GM12878 (cell line): ENCODE measurements around the gene AAR2. TPM values are rescaled to one million over a fixed set of nuclear protein-coding genes. Genes with fewer than 3 reads are reported as not detected.

ENCODE experiments used
- ATAC-seq: fragments of 200-7000 bp; cut with Tn5 transposase; 3 replicates; pipeline ENCODE4 v1.9.1; 2020; ENCODE audit warnings: mild to moderate bottlenecking, moderate library complexity
- BruUV-seq: library from RNA; stranded (reverse); fragments of 400-500 nt; replicated peaks from 2 replicates; lab custom pipeline; 2021; lab: Mats Ljungman, UMichigan
- CTCF ChIA-PET: fragments of 300-600 bp; sonication (Branson Sonifier 250); formaldehyde crosslinking; extraction: SDS; loops from one replicate; lab custom pipeline; 2021; ENCODE audit warnings: inconsistent platforms; lab: Yijun Ruan, JAX
- POLR2A ChIA-PET: fragments of 350-600 bp; formaldehyde crosslinking; extraction: SDS; loops from one replicate; lab custom pipeline; 2021; ENCODE audit warnings: inconsistent platforms; lab: Charles Lee
- RAD21 ChIA-PET: fragments of 300-600 bp; sonication (Branson Sonifier 250); formaldehyde crosslinking; loops from one replicate; lab custom pipeline; 2023; ENCODE audit warnings: antibody characterized with exemption; ENCODE audit not compliant: unreplicated experiment; lab: Charles Lee
- SMC1A ChIA-PET: fragments of 300-600 bp; sonication (Branson Sonifier 250); formaldehyde crosslinking; loops from one replicate; lab custom pipeline; 2023; ENCODE audit not compliant: unreplicated experiment, uncharacterized antibody; lab: Charles Lee
- DNase-seq: peaks from one replicate; pipeline ENCODE4 v3.0.0-alpha.2; 2011; ENCODE audit warnings: low read depth, low spot score
- FAIRE-seq: peaks from 3 replicates; lab custom pipeline; 2011; peaks lifted over from hg19 to GRCh38; lab: Jason Lieb, UNC
- H2AFZ ChIP-seq: 2 replicates; pipeline ENCODE4 v1.6.0; 2011; ENCODE audit warnings: low read depth, low read length, control low read depth; ENCODE audit not compliant: control insufficient read depth
- H3K27ac ChIP-seq: 2 replicates; pipeline ENCODE4 v1.5.1; 2011; ENCODE audit warnings: control low read depth; ENCODE audit not compliant: control insufficient read depth, insufficient read depth
- H3K27me3 ChIP-seq, 2 experiments: replicated peaks in 1 of 2; 2 replicates each; pipeline versions ENCODE4 v1.6.0 to v1.6.1; 2011; ENCODE audit warnings: low read length in 1 of 2; ENCODE audit not compliant: control insufficient read depth in 2 of 2, insufficient read depth in 2 of 2
- H3K36me3 ChIP-seq, 2 experiments: 2 replicates each; pipeline ENCODE4 v1.5.1; 2011; ENCODE audit warnings: low read length in 1 of 2; ENCODE audit not compliant: control insufficient read depth in 2 of 2, insufficient read depth in 2 of 2
- H3K4me1 ChIP-seq: 2 replicates; pipeline ENCODE4 v1.6.1; 2011; ENCODE audit warnings: mild to moderate bottlenecking, low read length, moderate library complexity, mixed read lengths; ENCODE audit not compliant: control insufficient read depth, insufficient read depth
- H3K4me2 ChIP-seq: 2 replicates; pipeline ENCODE4 v1.6.0; 2011; ENCODE audit warnings: control low read depth; ENCODE audit not compliant: control insufficient read depth, insufficient read depth
- H3K4me3 ChIP-seq: fragments of 200-600 bp; sonication (generic); 2 replicates; pipeline ENCODE4 v1.5.1; 2016
- H3K79me2 ChIP-seq: 2 replicates; pipeline ENCODE4 v1.6.0; 2011; ENCODE audit warnings: low read length; ENCODE audit not compliant: control insufficient read depth, insufficient read depth
- H3K9ac ChIP-seq: 2 replicates; pipeline ENCODE4 v1.8.0; 2011; ENCODE audit warnings: low read length, control low read depth, mixed read lengths; ENCODE audit not compliant: control insufficient read depth, insufficient read depth
- H3K9me3 ChIP-seq: replicated peaks from 3 replicates; pipeline ENCODE4 v1.5.1; 2011; ENCODE audit warnings: mild to moderate bottlenecking, low read length; ENCODE audit not compliant: control insufficient read depth, insufficient read depth
- H4K20me1 ChIP-seq: 2 replicates; pipeline ENCODE4 v1.6.0; 2011; ENCODE audit not compliant: control insufficient read depth, insufficient read depth
- E2F8 ChIP-seq: fragments of 450-650 bp; IDR thresholded peaks from 2 replicates; pipeline ENCODE4 v1.6.1; 2018; ENCODE audit warnings: mild to moderate bottlenecking, low read depth, moderate library complexity; ENCODE audit not compliant: partially characterized antibody
- EP300 ChIP-seq, 2 experiments: fragments of 150-350 bp in 1 of 2; IDR thresholded peaks; 2 replicates each; pipeline ENCODE4 v1.6.1; 2011 to 2012; ENCODE audit warnings: low read depth in 2 of 2, low read length in 2 of 2, borderline replicate concordance in 1 of 2, improper control_type of control experiment in 1 of 2, inconsistent platforms in 1 of 2; ENCODE audit not compliant: control insufficient read depth in 1 of 2
- MTA3 ChIP-seq: IDR thresholded peaks from 2 replicates; pipeline ENCODE4 v1.6.1; 2012; ENCODE audit warnings: low read length, inconsistent platforms, borderline replicate concordance
- MYC ChIP-seq: IDR thresholded peaks from 2 replicates; pipeline ENCODE4 v1.6.1; 2011; ENCODE audit warnings: mild to moderate bottlenecking, low read length, moderate library complexity, inconsistent platforms; ENCODE audit not compliant: insufficient read depth, insufficient replicate concordance, insufficient read length, severe bottlenecking
- PAX8 ChIP-seq: fragments of 450-650 bp; IDR thresholded peaks from 2 replicates; pipeline ENCODE4 v1.6.1; 2017; ENCODE audit warnings: mild to moderate bottlenecking, moderate library complexity
- PML ChIP-seq: IDR thresholded peaks from 2 replicates; pipeline ENCODE4 v1.6.1; 2012; ENCODE audit warnings: low read length, inconsistent platforms
- TCF12 ChIP-seq: IDR thresholded peaks from 2 replicates; pipeline ENCODE4 v1.6.1; 2011; ENCODE audit warnings: low read depth, mild to moderate bottlenecking, low read length
- ZBED1 ChIP-seq: IDR thresholded peaks from 2 replicates; pipeline ENCODE4 v1.6.1; 2016; ENCODE audit warnings: borderline replicate concordance
- ZNF384 ChIP-seq: IDR thresholded peaks from 2 replicates; pipeline ENCODE4 v1.6.1; 2012; ENCODE audit warnings: low read depth, mild to moderate bottlenecking, low read length, improper control_type of control experiment, borderline replicate concordance
- WGBS: methylation state at CpG from one replicate; pipeline ENCODE4 v1.1.6; 2016; ENCODE audit warnings: low lambda C conversion rate; ENCODE audit not compliant: insufficient replicate concordance, insufficient coverage; ENCODE audit errors: missing lambda C conversion rate; 5-methylcytosine and 5-hydroxymethylcytosine counted together
- in situ Hi-C: fragments of 300-500 bp; cut with MboI; formaldehyde crosslinking; loops from 9 replicates; pipeline ENCODE4 v1.14.3; 2018; ENCODE audit warnings: mixed read lengths
- intact Hi-C: fragments of 100-400 bp; cut with micrococcal nuclease; formaldehyde crosslinking; loops from one replicate; pipeline ENCODE4 v1.14.2; 2022; ENCODE audit not compliant: unreplicated experiment
- polyA plus RNA-seq, 11 experiments: library from polyadenylated mRNA; depleted of rRNA in 4 of 11; unstranded in 6 of 11; stranded (reverse) in 5 of 11; fragments of >200 nt; fragmentation: Nextera tagmentation in 4 of 11; fragmentation: Illumina TruSeq in 1 of 11; extraction: Ambion mirVana in 4 of 11; extraction: Trizol in 1 of 11; gene quantifications; 1 replicate in 1 of 11; 2 replicates in 10 of 11; pipeline versions ENCODE4 v1.2.1 to v1.2.3, GENCODE V29; 2011 to 2016; ENCODE audit warnings: inconsistent platforms in 2 of 11, missing spikeins in 2 of 11, low read depth in 1 of 11
- total RNA-seq, 4 experiments: library from RNA; depleted of rRNA in 3 of 4; stranded (reverse); fragments of >200 nt in 3 of 4; fragmentation: Illumina TruSeq in 1 of 4; extraction: Trizol in 1 of 4; gene quantifications; 2 replicates each; pipeline versions ENCODE4 v1.2.1 to v1.2.3, GENCODE V29; 2013 to 2021
- TF ChIP-seq, protein P1 (sequence below): fragments of 450-650 bp; IDR thresholded peaks from 2 replicates; pipeline ENCODE4 v1.6.1; 2016; ENCODE audit warnings: mild to moderate bottlenecking
- TF ChIP-seq, protein P2 (sequence below): fragments of 450-650 bp; IDR thresholded peaks from 2 replicates; pipeline ENCODE4 v1.6.1; 2017; ENCODE audit warnings: antibody characterized with exemption, mild to moderate bottlenecking, moderate library complexity
- TF ChIP-seq, protein P3 (sequence below): fragments of 450-650 bp; IDR thresholded peaks from 2 replicates; pipeline ENCODE4 v1.6.1; 2016; ENCODE audit warnings: mild to moderate bottlenecking
- TF ChIP-seq, protein P4 (sequence below): IDR thresholded peaks from 2 replicates; pipeline ENCODE4 v1.6.1; 2012; ENCODE audit warnings: low read depth, low read length, improper control_type of control experiment
- TF ChIP-seq, protein P5 (sequence below): IDR thresholded peaks from 2 replicates; pipeline ENCODE4 v1.6.1; 2012; ENCODE audit warnings: low read depth, low read length, improper control_type of control experiment

Gene AAR2
- total and polyA plus RNA-seq, 10 of the 15 experiments (the other 5 are each of a cell fraction or from before 2014, with no cell fraction given) = 6.5 to 41.7 (median 30.3) TPM

DNA sequence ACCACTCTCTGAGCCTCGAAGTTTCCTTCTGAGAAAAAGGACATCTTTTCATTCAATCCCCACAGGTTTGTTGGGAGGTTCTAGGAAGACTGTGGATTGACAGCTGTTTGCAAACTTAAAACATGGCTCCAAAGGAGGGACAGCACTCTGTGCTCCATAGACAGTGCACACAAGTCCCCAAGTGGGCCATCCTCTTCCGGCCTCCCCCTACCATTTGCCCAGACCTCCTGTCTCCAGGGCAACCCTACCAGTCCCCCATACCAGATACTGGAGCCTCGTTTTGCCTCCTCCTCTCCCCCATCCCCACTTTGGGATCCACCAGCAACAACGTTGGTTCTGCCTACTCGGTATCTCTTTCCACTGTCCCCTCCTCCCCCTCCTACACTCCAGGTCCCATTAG is 61.4 kb downstream of the AAR2 start:
- in situ Hi-C loops = no loop called here
- no peak for FAIRE-seq
- RAD21 ChIA-PET = no interaction called here

More for the DNA sequence above, 61.4 kb downstream of the AAR2 start:
- ChIA-PET POLR2A (no interaction called here), CTCF (no interaction called here), SMC1A (no interaction called here)
- H3K4me2 ChIP-seq = no peak overlapping the region
- H3K9ac ChIP-seq = no peak overlapping the region
- no peaks in the 10 kb centered on the region for H3K79me2 ChIP-seq
- H3K9me3 ChIP-seq = no peaks in the 10 kb centered on the region
- peaks cover 0 to 3% of the 10 kb centered on the region in 2 experiments; a peak in 2 of 4 replicates for H3K27me3 ChIP-seq
- no peaks in the 10 kb centered on the region for H3K36me3 ChIP-seq
- H3K27ac ChIP-seq = no peak overlapping the region
- no peaks in the 10 kb centered on the region for H4K20me1 ChIP-seq
- ATAC-seq (no peak), DNase-seq (no peak)
- TF ChIP-seq MTA3 (no peak), ZBED1 (no peak), ZNF384 (no peak), E2F8 (no peak), MYC (no peak), EP300 (IDR thresholded peaks at IDR 0.05; ENCODE audit: borderline replicate concordance in 1 of 2, control insufficient read depth in 1 of 2, low read depth in 2 of 2, low read length in 2 of 2) (no peak), PAX8 (no peak), TCF12 (no peak), PML (no peak)
- TF ChIP-seq, protein P1, sequence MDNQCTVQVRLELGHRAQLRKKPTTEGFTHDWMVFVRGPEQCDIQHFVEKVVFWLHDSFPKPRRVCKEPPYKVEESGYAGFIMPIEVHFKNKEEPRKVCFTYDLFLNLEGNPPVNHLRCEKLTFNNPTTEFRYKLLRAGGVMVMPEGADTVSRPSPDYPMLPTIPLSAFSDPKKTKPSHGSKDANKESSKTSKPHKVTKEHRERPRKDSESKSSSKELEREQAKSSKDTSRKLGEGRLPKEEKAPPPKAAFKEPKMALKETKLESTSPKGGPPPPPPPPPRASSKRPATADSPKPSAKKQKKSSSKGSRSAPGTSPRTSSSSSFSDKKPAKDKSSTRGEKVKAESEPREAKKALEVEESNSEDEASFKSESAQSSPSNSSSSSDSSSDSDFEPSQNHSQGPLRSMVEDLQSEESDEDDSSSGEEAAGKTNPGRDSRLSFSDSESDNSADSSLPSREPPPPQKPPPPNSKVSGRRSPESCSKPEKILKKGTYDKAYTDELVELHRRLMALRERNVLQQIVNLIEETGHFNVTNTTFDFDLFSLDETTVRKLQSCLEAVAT = no peak
- TF ChIP-seq, protein P2, sequence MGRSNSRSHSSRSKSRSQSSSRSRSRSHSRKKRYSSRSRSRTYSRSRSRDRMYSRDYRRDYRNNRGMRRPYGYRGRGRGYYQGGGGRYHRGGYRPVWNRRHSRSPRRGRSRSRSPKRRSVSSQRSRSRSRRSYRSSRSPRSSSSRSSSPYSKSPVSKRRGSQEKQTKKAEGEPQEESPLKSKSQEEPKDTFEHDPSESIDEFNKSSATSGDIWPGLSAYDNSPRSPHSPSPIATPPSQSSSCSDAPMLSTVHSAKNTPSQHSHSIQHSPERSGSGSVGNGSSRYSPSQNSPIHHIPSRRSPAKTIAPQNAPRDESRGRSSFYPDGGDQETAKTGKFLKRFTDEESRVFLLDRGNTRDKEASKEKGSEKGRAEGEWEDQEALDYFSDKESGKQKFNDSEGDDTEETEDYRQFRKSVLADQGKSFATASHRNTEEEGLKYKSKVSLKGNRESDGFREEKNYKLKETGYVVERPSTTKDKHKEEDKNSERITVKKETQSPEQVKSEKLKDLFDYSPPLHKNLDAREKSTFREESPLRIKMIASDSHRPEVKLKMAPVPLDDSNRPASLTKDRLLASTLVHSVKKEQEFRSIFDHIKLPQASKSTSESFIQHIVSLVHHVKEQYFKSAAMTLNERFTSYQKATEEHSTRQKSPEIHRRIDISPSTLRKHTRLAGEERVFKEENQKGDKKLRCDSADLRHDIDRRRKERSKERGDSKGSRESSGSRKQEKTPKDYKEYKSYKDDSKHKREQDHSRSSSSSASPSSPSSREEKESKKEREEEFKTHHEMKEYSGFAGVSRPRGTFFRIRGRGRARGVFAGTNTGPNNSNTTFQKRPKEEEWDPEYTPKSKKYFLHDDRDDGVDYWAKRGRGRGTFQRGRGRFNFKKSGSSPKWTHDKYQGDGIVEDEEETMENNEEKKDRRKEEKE = no peak
- TF ChIP-seq, protein P3, sequence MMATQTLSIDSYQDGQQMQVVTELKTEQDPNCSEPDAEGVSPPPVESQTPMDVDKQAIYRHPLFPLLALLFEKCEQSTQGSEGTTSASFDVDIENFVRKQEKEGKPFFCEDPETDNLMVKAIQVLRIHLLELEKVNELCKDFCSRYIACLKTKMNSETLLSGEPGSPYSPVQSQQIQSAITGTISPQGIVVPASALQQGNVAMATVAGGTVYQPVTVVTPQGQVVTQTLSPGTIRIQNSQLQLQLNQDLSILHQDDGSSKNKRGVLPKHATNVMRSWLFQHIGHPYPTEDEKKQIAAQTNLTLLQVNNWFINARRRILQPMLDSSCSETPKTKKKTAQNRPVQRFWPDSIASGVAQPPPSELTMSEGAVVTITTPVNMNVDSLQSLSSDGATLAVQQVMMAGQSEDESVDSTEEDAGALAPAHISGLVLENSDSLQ = no peak
- TF ChIP-seq, protein P4, sequence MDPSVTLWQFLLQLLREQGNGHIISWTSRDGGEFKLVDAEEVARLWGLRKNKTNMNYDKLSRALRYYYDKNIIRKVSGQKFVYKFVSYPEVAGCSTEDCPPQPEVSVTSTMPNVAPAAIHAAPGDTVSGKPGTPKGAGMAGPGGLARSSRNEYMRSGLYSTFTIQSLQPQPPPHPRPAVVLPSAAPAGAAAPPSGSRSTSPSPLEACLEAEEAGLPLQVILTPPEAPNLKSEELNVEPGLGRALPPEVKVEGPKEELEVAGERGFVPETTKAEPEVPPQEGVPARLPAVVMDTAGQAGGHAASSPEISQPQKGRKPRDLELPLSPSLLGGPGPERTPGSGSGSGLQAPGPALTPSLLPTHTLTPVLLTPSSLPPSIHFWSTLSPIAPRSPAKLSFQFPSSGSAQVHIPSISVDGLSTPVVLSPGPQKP = no peak
- TF ChIP-seq, protein P5, sequence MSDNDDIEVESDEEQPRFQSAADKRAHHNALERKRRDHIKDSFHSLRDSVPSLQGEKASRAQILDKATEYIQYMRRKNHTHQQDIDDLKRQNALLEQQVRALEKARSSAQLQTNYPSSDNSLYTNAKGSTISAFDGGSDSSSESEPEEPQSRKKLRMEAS = no peak
- no peak overlapping the region for H3K4me3 ChIP-seq
- BruUV-seq = no TSS peak
- WGBS = 17% methylated on average over 5 of the region's 5 CpGs
- intact Hi-C loops = no loop called here
- no peaks in the 10 kb centered on the region for H3K4me1 ChIP-seq
- no peak overlapping the region for H2AFZ ChIP-seq
